Cardiac septum (tissue), 1 donor: Measurements from ENCODE around the gene ADGRL3. TPM values are rescaled to one million over a fixed set of nuclear protein-coding genes. Genes with fewer than 3 reads are reported as not detected.
"Not testable (repeated sequence)": the region's sequence is repeated elsewhere in the genome, so short reads cannot be mapped to it uniquely, and the experiment has no call there.

Experiments
- DNase-seq: peaks from one replicate; pipeline ENCODE4 v3.0.0-alpha.2; 2020; ENCODE audit warnings: low spot score
- intact Hi-C: fragments of 100-400 bp; cut with DNase I; formaldehyde crosslinking; loops from one replicate; pipeline ENCODE4 v1.14.0; 2022
- total RNA-seq: library from RNA; stranded (reverse); fragmentation: NEBNext Ultra II Directional; extraction: Animal tissue kit (Norgen Biotek cat#: 25700); gene quantifications from one replicate; pipeline ENCODE4 v1.2.1, GENCODE V29; 2021
- donor health status: DM: no; HTN: no; CAD: no.

The ADGRL3 gene
- total RNA-seq, 1 donor from 2014 or later: 15.3 TPM

GRCh38 chr4:61758596-61758995 is 558.5 kb downstream of the ADGRL3 start:
- intact Hi-C loops, DNase-seq: not testable (repeated sequence)

- intact Hi-C loops, DNase-seq: not testable (repeated sequence)
These were observed 559.1 kb downstream of the ADGRL3 start for GRCh38 chr4:61759245-61759644.

GRCh38 chr4:61759885-61760284 is 559.8 kb downstream of the ADGRL3 start:
- intact Hi-C loops: not testable (repeated sequence)

GRCh38 chr4:61760820-61761219 is 560.7 kb downstream of the ADGRL3 start:
- DNase-seq: no peak
- intact Hi-C loops: no loop called here

More at GRCh38 chr4:61759885-61760284, 559.8 kb downstream of the ADGRL3 start:
- not testable (repeated sequence) for DNase-seq

GRCh38 chr4:61762722-61763627 is 562.8 kb downstream of the ADGRL3 start:
- intact Hi-C loops: no loop called here
- DNase-seq: no peak

GRCh38 chr4:61763682-61764081 is 563.6 kb downstream of the ADGRL3 start:
- no peak for DNase-seq
- intact Hi-C loops: no loop called here

GRCh38 chr4:61764090-61764489 is 564.0 kb downstream of the ADGRL3 start:
- not testable (repeated sequence) for DNase-seq

GRCh38 chr4:61769444-61770167 is 569.5 kb downstream of the ADGRL3 start:
- DNase-seq, intact Hi-C loops: not testable (repeated sequence)

More at GRCh38 chr4:61764090-61764489, 564.0 kb downstream of the ADGRL3 start:
- intact Hi-C loops: not testable (repeated sequence)

- intact Hi-C loops: no loop called here
- no peak for DNase-seq
These were observed 570.3 kb downstream of the ADGRL3 start for GRCh38 chr4:61770456-61770855.

GRCh38 chr4:61771056-61771455 is 570.9 kb downstream of the ADGRL3 start:
- DNase-seq: no peak
- intact Hi-C loops: no loop called here

- intact Hi-C loops: no loop called here
These were observed 572.0 kb downstream of the ADGRL3 start for GRCh38 chr4:61772126-61772525.

GRCh38 chr4:61773655-61774245 is 573.6 kb downstream of the ADGRL3 start:
- intact Hi-C loops: no loop called here
- DNase-seq: no peak

More at GRCh38 chr4:61772126-61772525, 572.0 kb downstream of the ADGRL3 start:
- no peak for DNase-seq

GRCh38 chr4:61782133-61782532 is 582.0 kb downstream of the ADGRL3 start:
- DNase-seq: no peak
- intact Hi-C loops: no loop called here

- intact Hi-C loops: no loop called here
- DNase-seq: no peak
These were observed 582.9 kb downstream of the ADGRL3 start for GRCh38 chr4:61783050-61783449.

- DNase-seq: no peak
- intact Hi-C loops: no loop called here
These were observed 585.6 kb downstream of the ADGRL3 start for GRCh38 chr4:61785761-61786160.

- no peak for DNase-seq
- intact Hi-C loops: no loop called here
These were observed 586.1 kb downstream of the ADGRL3 start for GRCh38 chr4:61786211-61786610.

- DNase-seq: no peak
- intact Hi-C loops: no loop called here
These were observed 595.9 kb downstream of the ADGRL3 start for GRCh38 chr4:61795998-61796397.

- intact Hi-C loops: no loop called here
- no peak for DNase-seq
These were observed 599.7 kb downstream of the ADGRL3 start for GRCh38 chr4:61799794-61800193.

- intact Hi-C loops: no loop called here
- DNase-seq: no peak
These were observed 605.1 kb downstream of the ADGRL3 start for GRCh38 chr4:61805227-61805626.

GRCh38 chr4:61805979-61806378 is 605.9 kb downstream of the ADGRL3 start:
- DNase-seq: no peak
- intact Hi-C loops: no loop called here
